Measurements from ENCODE around the gene GPBAR1. TPM values are rescaled to one million over a fixed set of nuclear protein-coding genes. Genes with fewer than 3 reads are reported as not detected.
A peak's percentile ranks its signal among the peaks of the same experiment; 100 is the strongest.

GPBAR1 gene
- total RNA-seq = 2.0 TPM
- long read RNA-seq, partial matches to known transcripts = 1 of 1 reads
- long read RNA-seq, other reads (novel, unspliced or antisense) = 0 of 1 reads

- ATAC-seq (peak; percentile 12), DNase-seq (ENCODE audit: missing footprints) (peak; percentile 76)
- intact Hi-C loops (cut with DNase I) = no loop called here
Observed at GRCh38 chr2:218260742-218261422, at the start of gene GPBAR1. TSS of gene GPBAR1 (plus strand) at chr2:218261015. CDS start at chr2:218262725, 1,710 bp downstream.

GRCh38 chr2:218214116-218214515, 46.7 kb upstream of the GPBAR1 start:
- ATAC-seq (no peak), DNase-seq (ENCODE audit: missing footprints) (no peak)
- intact Hi-C loops (cut with DNase I) = no loop called here

GRCh38 chr2:218216336-218216673, 44.5 kb upstream of the GPBAR1 start:
- intact Hi-C loops (cut with DNase I) = loop anchor here (5.0 kb wide), 1 partner anchor 41 kb away; no protein-coding TSS in a partner anchor
- no peak for DNase-seq (ENCODE audit: missing footprints)
- ATAC-seq = peak; percentile 1

- intact Hi-C loops (cut with DNase I) = loop anchor here (1.0 to 5.0 kb wide), 2 partner anchors 40 to 53 kb away; partner anchors contain the start of genes AAMP and PNKD
- DNase-seq (ENCODE audit: missing footprints) = peak; percentile 98
- peak; percentile 98 for ATAC-seq
Observed at GRCh38 chr2:218216674-218217359, 44.0 kb upstream of the GPBAR1 start, which contains the start of gene ARPC2. TSS of gene ARPC2 (plus strand) at chr2:218217189. CDS start at chr2:218217471, 282 bp downstream.

GRCh38 chr2:218217360-218218267, 43.2 kb upstream of the GPBAR1 start:
- intact Hi-C loops (cut with DNase I) = loop anchor here (1.0 to 5.0 kb wide), 2 partner anchors 40 to 53 kb away; partner anchors contain the start of genes AAMP and PNKD
- ATAC-seq = peak; percentile 62
- peak; percentile 82 for DNase-seq (ENCODE audit: missing footprints)

- DNase-seq (ENCODE audit: missing footprints) (no peak), ATAC-seq (no peak)
- intact Hi-C loops (cut with DNase I) = loop anchor here (5.0 kb wide), 1 partner anchor 39 kb away; no protein-coding TSS in a partner anchor
Observed at GRCh38 chr2:218218268-218219185, 42.3 kb upstream of the GPBAR1 start.

GRCh38 chr2:218219934-218220333, 40.9 kb upstream of the GPBAR1 start:
- intact Hi-C loops (cut with DNase I) = loop anchor here (5.0 kb wide), 1 partner anchor 37 kb away; no protein-coding TSS in a partner anchor
- no peak for ATAC-seq
- no peak for DNase-seq (ENCODE audit: missing footprints)

- DNase-seq (ENCODE audit: missing footprints) (no peak), ATAC-seq (no peak)
- intact Hi-C loops (cut with DNase I) = no loop called here
Observed at GRCh38 chr2:218221000-218221399, 39.8 kb upstream of the GPBAR1 start.

- ATAC-seq (no peak), DNase-seq (ENCODE audit: missing footprints) (no peak)
- intact Hi-C loops (cut with DNase I) = no loop called here
Observed at GRCh38 chr2:218223046-218223445, 37.8 kb upstream of the GPBAR1 start.

GRCh38 chr2:218224186-218224585, 36.6 kb upstream of the GPBAR1 start:
- no peak for ATAC-seq
- intact Hi-C loops (cut with DNase I) = no loop called here
- DNase-seq (ENCODE audit: missing footprints) = no peak

GRCh38 chr2:218226903-218227302, 33.9 kb upstream of the GPBAR1 start:
- intact Hi-C loops (cut with DNase I) = no loop called here
- DNase-seq (ENCODE audit: missing footprints) (no peak), ATAC-seq (no peak)

GRCh38 chr2:218228366-218229090, 32.3 kb upstream of the GPBAR1 start:
- intact Hi-C loops (cut with DNase I) = no loop called here
- no peak for DNase-seq (ENCODE audit: missing footprints)

GRCh38 chr2:218229239-218229638, 31.6 kb upstream of the GPBAR1 start:
- intact Hi-C loops (cut with DNase I) = no loop called here
- DNase-seq (ENCODE audit: missing footprints) (no peak), ATAC-seq (peak; percentile 70)

More at GRCh38 chr2:218228366-218229090, 32.3 kb upstream of the GPBAR1 start:
- no peak for ATAC-seq

- intact Hi-C loops (cut with DNase I) = no loop called here
- ATAC-seq (no peak), DNase-seq (ENCODE audit: missing footprints) (no peak)
Observed at GRCh38 chr2:218229851-218230250, 31.0 kb upstream of the GPBAR1 start.

GRCh38 chr2:218230882-218231281, 29.9 kb upstream of the GPBAR1 start:
- ATAC-seq = no peak
- DNase-seq (ENCODE audit: missing footprints) = no peak
- intact Hi-C loops (cut with DNase I) = no loop called here

- intact Hi-C loops (cut with DNase I) = no loop called here
- DNase-seq (ENCODE audit: missing footprints) (no peak), ATAC-seq (no peak)
Observed at GRCh38 chr2:218233543-218233942, 27.3 kb upstream of the GPBAR1 start.

- no peak for ATAC-seq
- intact Hi-C loops (cut with DNase I) = no loop called here
- no peak for DNase-seq (ENCODE audit: missing footprints)
Observed at GRCh38 chr2:218234521-218234920, 26.3 kb upstream of the GPBAR1 start.
